Activated CD4-positive, alpha-beta T cell treated with anti-CD3 and anti-CD28 coated beads, Interleukin-2, amount 10 ng/mL, durations not matched to agents 7 days and 5 days (primary cell): ENCODE results near the gene SLC6A18. TPM values are rescaled to one million over a fixed set of nuclear protein-coding genes. Genes with fewer than 3 reads are reported as not detected.

Source experiments
- CTCF ChIA-PET: fragments of 350-600 bp; sonication (Branson Sonifier 250); formaldehyde crosslinking; loops from one replicate; lab custom pipeline; 2021; ENCODE audit warnings: antibody characterized with exemption; lab: Charles Lee
- POLR2A ChIA-PET: fragments of 350-600 bp; sonication (Branson Sonifier 250); formaldehyde crosslinking; loops from one replicate; lab custom pipeline; 2021; ENCODE audit warnings: antibody characterized with exemption; lab: Charles Lee
- DNase-seq: peaks from one replicate; pipeline ENCODE4 v3.0.0-alpha.2; 2020
- H3K27ac Mint-ChIP-seq: one replicate; pipeline ENCODE4 v1.8.0; 2021; ENCODE audit warnings: mild to moderate bottlenecking, moderate library complexity, mixed read lengths
- H3K27me3 Mint-ChIP-seq: one replicate; pipeline ENCODE4 v1.8.0; 2021; ENCODE audit warnings: mixed read lengths
- H3K36me3 Mint-ChIP-seq: one replicate; pipeline ENCODE4 v1.8.0; 2021; ENCODE audit warnings: low read depth, mixed read lengths
- H3K4me1 Mint-ChIP-seq: one replicate; pipeline ENCODE4 v1.8.0; 2021; ENCODE audit warnings: mixed read lengths
- H3K4me3 Mint-ChIP-seq: one replicate; pipeline ENCODE4 v1.8.0; 2021; ENCODE audit warnings: mild to moderate bottlenecking, moderate library complexity, mixed read lengths
- H3K9me3 Mint-ChIP-seq: one replicate; pipeline ENCODE4 v1.8.0; 2021; ENCODE audit warnings: mixed read lengths
- total RNA-seq, 2 experiments: library from RNA; stranded (reverse); gene quantifications; one replicate each; pipeline ENCODE4 v1.2.3, GENCODE V29; 2021

SLC6A18 gene
- total RNA-seq, 2 experiments from 2014 or later: not detected

GRCh38 chr5:1208743-1209488 lies 16.3 kb upstream of the SLC6A18 start:
- Mint-ChIP-seq H3K27ac (no peak overlapping the region), H3K36me3 (no peaks in the 10 kb centered on the region), H3K27me3 (peaks cover 2% of the 10 kb centered on the region), H3K4me1 (no peaks in the 10 kb centered on the region), H3K4me3 (no peak overlapping the region), H3K9me3 (peaks cover 6% of the 10 kb centered on the region)
- no peak for DNase-seq
- POLR2A ChIA-PET: no interaction called here
- CTCF ChIA-PET: no interaction called here

GRCh38 chr5:1209489-1209852 lies 15.7 kb upstream of the SLC6A18 start:
- ChIA-PET CTCF (no interaction called here), POLR2A (no interaction called here)
- DNase-seq: no peak
- Mint-ChIP-seq H3K27ac (no peak overlapping the region), H3K4me1 (no peaks in the 10 kb centered on the region), H3K27me3 (peaks cover 2% of the 10 kb centered on the region), H3K36me3 (no peaks in the 10 kb centered on the region), H3K9me3 (peaks cover 6% of the 10 kb centered on the region), H3K4me3 (no peak overlapping the region)

- no peaks in the 10 kb centered on the region for H3K36me3 Mint-ChIP-seq
- no peak for DNase-seq
- H3K27ac Mint-ChIP-seq: no peak overlapping the region
- ChIA-PET CTCF (no interaction called here), POLR2A (no interaction called here)
- H3K4me3 Mint-ChIP-seq: no peak overlapping the region
- H3K27me3 Mint-ChIP-seq: peaks cover 2% of the 10 kb centered on the region
- H3K4me1 Mint-ChIP-seq: no peaks in the 10 kb centered on the region
- H3K9me3 Mint-ChIP-seq: peaks cover 6% of the 10 kb centered on the region
Measured at GRCh38 chr5:1209896-1210776, 15.0 kb upstream of the SLC6A18 start.

GRCh38 chr5:1210832-1211251 lies 14.3 kb upstream of the SLC6A18 start:
- Mint-ChIP-seq H3K4me3 (no peak overlapping the region), H3K36me3 (no peaks in the 10 kb centered on the region), H3K4me1 (no peaks in the 10 kb centered on the region), H3K9me3 (peaks cover 6% of the 10 kb centered on the region), H3K27ac (no peak overlapping the region), H3K27me3 (no peaks in the 10 kb centered on the region)
- ChIA-PET CTCF (no interaction called here), POLR2A (no interaction called here)
- DNase-seq: no peak

GRCh38 chr5:1211701-1212100 lies 13.5 kb upstream of the SLC6A18 start:
- H3K4me3 Mint-ChIP-seq: no peak overlapping the region
- no peak for DNase-seq
- no peaks in the 10 kb centered on the region for H3K27me3 Mint-ChIP-seq
- no peak overlapping the region for H3K27ac Mint-ChIP-seq
- CTCF ChIA-PET: no interaction called here
- POLR2A ChIA-PET: no interaction called here
- no peaks in the 10 kb centered on the region for H3K4me1 Mint-ChIP-seq
- peaks cover 6% of the 10 kb centered on the region for H3K9me3 Mint-ChIP-seq
- no peaks in the 10 kb centered on the region for H3K36me3 Mint-ChIP-seq

- ChIA-PET CTCF (no interaction called here), POLR2A (no interaction called here)
- Mint-ChIP-seq H3K36me3 (no peaks in the 10 kb centered on the region), H3K27me3 (no peaks in the 10 kb centered on the region), H3K4me1 (no peaks in the 10 kb centered on the region), H3K4me3 (no peak overlapping the region), H3K9me3 (peaks cover 6% of the 10 kb centered on the region), H3K27ac (no peak overlapping the region)
- DNase-seq: no peak
Measured at GRCh38 chr5:1212271-1212670, 12.9 kb upstream of the SLC6A18 start.

GRCh38 chr5:1212881-1213280 lies 12.3 kb upstream of the SLC6A18 start:
- Mint-ChIP-seq H3K4me1 (no peaks in the 10 kb centered on the region), H3K27ac (no peak overlapping the region), H3K9me3 (peaks cover 6% of the 10 kb centered on the region), H3K27me3 (peaks cover under 1% of the 10 kb centered on the region), H3K36me3 (no peaks in the 10 kb centered on the region), H3K4me3 (no peak overlapping the region)
- CTCF ChIA-PET: no interaction called here
- POLR2A ChIA-PET: no interaction called here
- no peak for DNase-seq

GRCh38 chr5:1213508-1214162 lies 11.5 kb upstream of the SLC6A18 start:
- Mint-ChIP-seq H3K4me3 (no peak overlapping the region), H3K36me3 (no peaks in the 10 kb centered on the region), H3K9me3 (peaks cover 6% of the 10 kb centered on the region), H3K27ac (no peak overlapping the region), H3K27me3 (peaks cover 2% of the 10 kb centered on the region), H3K4me1 (no peaks in the 10 kb centered on the region)
- CTCF ChIA-PET: no interaction called here
- DNase-seq: no peak
- POLR2A ChIA-PET: no interaction called here

- Mint-ChIP-seq H3K4me1 (no peaks in the 10 kb centered on the region), H3K9me3 (peaks cover 6% of the 10 kb centered on the region), H3K27me3 (peaks cover 2% of the 10 kb centered on the region), H3K36me3 (no peaks in the 10 kb centered on the region), H3K27ac (no peak overlapping the region), H3K4me3 (no peak overlapping the region)
- no peak for DNase-seq
- ChIA-PET POLR2A (no interaction called here), CTCF (interaction anchor here (0.6 kb wide), 1 partner anchor 19 kb away, joined by 3 read pairs; no protein-coding TSS in a partner anchor)
Measured at GRCh38 chr5:1214163-1214935, 10.8 kb upstream of the SLC6A18 start.

- ChIA-PET POLR2A (no interaction called here), CTCF (interaction anchor here (0.6 kb wide), 1 partner anchor 18 kb away, joined by 3 read pairs; no protein-coding TSS in a partner anchor)
- no peak overlapping the region for H3K4me3 Mint-ChIP-seq
- peaks cover 6% of the 10 kb centered on the region for H3K9me3 Mint-ChIP-seq
- no peak overlapping the region for H3K27ac Mint-ChIP-seq
- peaks cover 2% of the 10 kb centered on the region for H3K27me3 Mint-ChIP-seq
- no peak for DNase-seq
- H3K4me1 Mint-ChIP-seq: no peaks in the 10 kb centered on the region
- H3K36me3 Mint-ChIP-seq: no peaks in the 10 kb centered on the region
Measured at GRCh38 chr5:1214936-1215220, 10.3 kb upstream of the SLC6A18 start.

- CTCF ChIA-PET: interaction anchor here (0.6 kb wide), 1 partner anchor 18 kb away, joined by 3 read pairs; no protein-coding TSS in a partner anchor
- peaks cover 6% of the 10 kb centered on the region for H3K9me3 Mint-ChIP-seq
- H3K27me3 Mint-ChIP-seq: peaks cover 2% of the 10 kb centered on the region
- H3K4me3 Mint-ChIP-seq: no peak overlapping the region
- H3K36me3 Mint-ChIP-seq: no peaks in the 10 kb centered on the region
- DNase-seq: no peak
- H3K4me1 Mint-ChIP-seq: no peaks in the 10 kb centered on the region
- POLR2A ChIA-PET: no interaction called here
- no peak overlapping the region for H3K27ac Mint-ChIP-seq
Measured at GRCh38 chr5:1215320-1216096, 9.7 kb upstream of the SLC6A18 start.
